GM18517 (cell line): Measurements from ENCODE around the gene CFAP73.
"Not testable (repeated sequence)": the region's sequence is repeated elsewhere in the genome, so short reads cannot be mapped to it uniquely, and the experiment has no call there.

Experiments
- ATAC-seq: cut with Tn5 transposase; IDR thresholded peaks from one replicate; pipeline ENCODE4 v1.9.1; 2021; ENCODE audit warnings: mild to moderate bottlenecking, moderate library complexity; ENCODE audit not compliant: unreplicated experiment

Gene CFAP73

GRCh38 chr12:113141716-113142115 lies 7.8 kb upstream of the CFAP73 start:
- not testable (repeated sequence) for ATAC-seq

- ATAC-seq, result no peak
These were observed 7.2 kb upstream of the CFAP73 start for GRCh38 chr12:113142173-113142885.

GRCh38 chr12:113142886-113143332 lies 6.6 kb upstream of the CFAP73 start:
- no peak for ATAC-seq

GRCh38 chr12:113143959-113144358 lies 5.6 kb upstream of the CFAP73 start:
- ATAC-seq, result no peak

GRCh38 chr12:113144806-113145205 lies 4.7 kb upstream of the CFAP73 start:
- ATAC-seq, result no peak

- ATAC-seq, result no peak
These were observed 3.6 kb upstream of the CFAP73 start for GRCh38 chr12:113145720-113146551.

- no peak for ATAC-seq
These were observed 2.5 kb upstream of the CFAP73 start for GRCh38 chr12:113146999-113147398.

- ATAC-seq, result no peak
These were observed 2.1 kb downstream of the CFAP73 start for GRCh38 chr12:113151655-113152054.

- ATAC-seq, result no peak
These were observed 2.8 kb downstream of the CFAP73 start for GRCh38 chr12:113152196-113152834.

- ATAC-seq, result no peak
These were observed 3.6 kb downstream of the CFAP73 start for GRCh38 chr12:113152835-113153814.

GRCh38 chr12:113154351-113154973 lies 4.9 kb downstream of the CFAP73 start:
- ATAC-seq, result no peak

GRCh38 chr12:113155060-113155459 lies 5.5 kb downstream of the CFAP73 start:
- no peak for ATAC-seq

- no peak for ATAC-seq
These were observed 6.1 kb downstream of the CFAP73 start for GRCh38 chr12:113155646-113156045.

GRCh38 chr12:113157218-113157859 lies 7.8 kb downstream of the CFAP73 start:
- no peak for ATAC-seq

- no peak for ATAC-seq
These were observed 9.1 kb downstream of the CFAP73 start for GRCh38 chr12:113158439-113159203.

GRCh38 chr12:113159937-113160336 lies 10.4 kb downstream of the CFAP73 start:
- ATAC-seq, result no peak

- ATAC-seq, result no peak
These were observed 12.0 kb downstream of the CFAP73 start for GRCh38 chr12:113161415-113162016.
